Skeletal muscle tissue (tissue), 4 donors: ENCODE measurements around the gene ZNF70. TPM values are rescaled to one million over a fixed set of nuclear protein-coding genes. Genes with fewer than 3 reads are reported as not detected.

Source experiments
- H3K27ac ChIP-seq: one replicate; pipeline ENCODE4 v1.7.0; 2013; ENCODE audit warnings: mild to moderate bottlenecking, low read depth, low read length, inconsistent platforms
- H3K27me3 ChIP-seq, 3 donors: one replicate each; pipeline ENCODE4 v1.7.0; 2013; ENCODE audit warnings: low read length in 3 of 3; ENCODE audit not compliant: control insufficient read depth in 3 of 3, insufficient read depth in 3 of 3
- H3K36me3 ChIP-seq, 3 donors: one replicate each; pipeline ENCODE4 v1.7.0; 2013; ENCODE audit warnings: low read length in 3 of 3; ENCODE audit not compliant: control insufficient read depth in 3 of 3, insufficient read depth in 3 of 3
- H3K4me1 ChIP-seq, 3 donors: one replicate each; pipeline ENCODE4 v1.7.0; 2013; ENCODE audit warnings: low read length in 3 of 3, mild to moderate bottlenecking in 3 of 3; ENCODE audit not compliant: control insufficient read depth in 3 of 3, insufficient read depth in 3 of 3
- H3K4me3 ChIP-seq, 3 donors: one replicate each; pipeline ENCODE4 v1.7.0; 2013; ENCODE audit warnings: low read length in 3 of 3
- H3K9ac ChIP-seq, 3 donors: one replicate each; pipeline ENCODE4 v1.7.0; 2013; ENCODE audit warnings: low read length in 3 of 3, mild to moderate bottlenecking in 3 of 3, moderate library complexity in 2 of 3, low read depth in 1 of 3
- H3K9me3 ChIP-seq, 3 donors: one replicate each; pipeline ENCODE4 v1.7.0; 2013; ENCODE audit warnings: low read length in 3 of 3; ENCODE audit not compliant: control insufficient read depth in 3 of 3
- total RNA-seq: library from RNA; depleted of rRNA; stranded (reverse); fragments of >200 nt; gene quantifications from one replicate; pipeline ENCODE4 v1.2.3, GENCODE V29; 2014
- donor health status: Osteomylitis.

The ZNF70 gene
- total RNA-seq, 1 donor from 2014 or later = 3.1 TPM

DNA sequence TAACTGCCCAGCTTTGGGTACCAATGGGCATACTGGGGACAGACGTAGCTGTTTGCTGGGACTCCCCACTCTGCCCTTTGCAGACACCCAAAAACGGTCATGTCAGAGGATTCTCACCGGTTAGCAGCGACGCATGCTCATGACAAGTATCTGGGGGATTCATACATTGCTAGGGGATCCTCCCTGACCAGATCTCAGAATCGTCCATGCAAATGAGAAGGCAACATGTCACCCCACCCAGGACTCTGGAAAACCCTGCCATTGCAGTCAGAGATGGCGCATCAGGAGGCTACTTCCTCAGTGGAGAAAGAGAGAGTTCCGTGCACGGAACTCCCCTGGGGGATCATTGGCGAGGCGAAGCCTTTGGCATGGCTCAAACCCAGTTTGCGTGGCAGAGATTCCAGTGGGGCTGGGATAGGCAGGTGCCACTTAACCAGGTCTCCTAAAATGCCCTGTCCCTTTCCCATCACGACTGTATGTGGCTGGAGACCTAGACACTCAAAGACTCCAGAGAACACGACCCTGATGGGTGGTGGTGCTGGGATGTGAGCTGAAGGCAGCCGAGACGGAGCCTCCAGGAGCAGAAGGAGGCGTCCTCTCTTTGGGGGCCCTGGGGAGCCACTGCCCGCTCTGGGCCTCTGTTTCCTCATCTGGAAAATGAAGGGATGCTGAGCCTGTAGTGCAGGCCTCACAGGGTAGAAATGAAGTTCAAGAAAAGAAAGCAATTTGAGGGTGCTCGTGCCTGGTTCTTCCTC is 55.2 kb downstream of the ZNF70 start:
- Histone ChIP-seq H3K9me3 (no peaks in the 10 kb centered on the region), H3K9ac (no peak overlapping the region), H3K27me3 (no peaks in the 10 kb centered on the region), H3K4me1 (peaks cover 9 to 15% (median 10%) of the 10 kb centered on the region in 3 donors), H3K4me3 (no peak overlapping the region), H3K27ac (no peak overlapping the region), H3K36me3 (peaks cover 32 to 39% (median 34%) of the 10 kb centered on the region in 3 donors)

DNA sequence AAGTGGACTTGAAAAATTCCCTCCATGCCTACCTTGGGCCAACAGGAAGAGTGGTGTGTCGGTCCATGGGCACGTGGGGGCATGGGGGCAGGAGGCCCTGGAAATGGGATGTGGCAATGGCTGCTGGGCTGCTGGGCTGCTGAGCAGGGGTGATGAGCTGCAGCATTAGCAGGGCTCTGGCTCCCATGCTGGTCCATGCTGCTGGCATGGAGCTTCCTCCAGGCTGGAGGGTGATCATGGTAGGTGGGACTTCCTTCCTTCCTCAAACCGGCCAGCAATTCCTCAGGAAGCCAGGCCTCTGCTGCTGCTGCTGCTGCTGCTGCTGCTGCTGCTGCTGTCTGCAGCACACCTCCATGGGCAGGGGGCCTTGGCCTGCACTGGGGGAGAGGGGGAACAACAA is 55.8 kb downstream of the ZNF70 start:
- H3K4me1 ChIP-seq = peaks cover 9 to 15% (median 10%) of the 10 kb centered on the region in 3 donors
- no peak overlapping the region for H3K4me3 ChIP-seq
- no peak overlapping the region for H3K9ac ChIP-seq
- H3K27ac ChIP-seq = no peak overlapping the region
- no peaks in the 10 kb centered on the region for H3K9me3 ChIP-seq
- H3K36me3 ChIP-seq = peaks cover 32 to 35% (median 33%) of the 10 kb centered on the region in 3 donors
- no peaks in the 10 kb centered on the region for H3K27me3 ChIP-seq

DNA sequence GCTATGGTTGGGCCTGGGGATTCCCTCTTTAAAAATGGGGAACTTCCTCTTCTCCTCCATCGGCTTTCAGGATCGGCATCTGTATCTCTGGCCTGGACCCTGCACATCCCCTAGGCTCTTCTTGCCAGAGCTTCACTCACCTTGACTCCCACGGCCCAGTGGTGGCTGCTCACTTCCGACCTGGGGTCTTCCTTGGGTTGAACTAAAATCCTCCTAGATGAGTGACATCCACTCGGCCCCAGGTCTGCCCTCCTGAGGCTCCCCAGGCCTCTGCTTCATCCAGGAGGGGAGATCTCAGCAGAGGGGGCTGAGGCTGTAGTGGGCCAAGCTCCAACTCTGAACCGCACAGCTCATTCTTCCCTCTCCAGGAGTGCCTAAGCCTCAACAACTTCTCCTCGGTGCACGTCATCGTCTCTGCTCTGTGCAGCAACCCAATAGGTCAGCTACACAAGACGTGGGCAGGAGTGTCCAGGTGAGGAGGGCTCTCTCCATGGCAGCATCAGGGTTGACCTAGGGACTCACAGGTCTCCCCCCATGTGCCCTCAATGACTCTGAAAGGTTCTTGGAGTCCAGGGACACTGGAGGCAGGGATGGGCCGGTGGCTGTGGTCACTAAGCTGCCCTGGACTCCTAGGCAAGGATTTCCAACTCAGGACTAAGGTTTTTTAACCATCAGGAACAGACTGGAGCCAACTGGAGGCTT is 56.8 kb downstream of the ZNF70 start:
- Histone ChIP-seq H3K4me1 (peaks cover 9 to 19% (median 10%) of the 10 kb centered on the region in 3 donors), H3K4me3 (no peak overlapping the region), H3K27me3 (no peaks in the 10 kb centered on the region), H3K9me3 (no peaks in the 10 kb centered on the region), H3K36me3 (peaks cover 30 to 34% (median 32%) of the 10 kb centered on the region in 3 donors), H3K9ac (no peak overlapping the region), H3K27ac (no peak overlapping the region)

DNA sequence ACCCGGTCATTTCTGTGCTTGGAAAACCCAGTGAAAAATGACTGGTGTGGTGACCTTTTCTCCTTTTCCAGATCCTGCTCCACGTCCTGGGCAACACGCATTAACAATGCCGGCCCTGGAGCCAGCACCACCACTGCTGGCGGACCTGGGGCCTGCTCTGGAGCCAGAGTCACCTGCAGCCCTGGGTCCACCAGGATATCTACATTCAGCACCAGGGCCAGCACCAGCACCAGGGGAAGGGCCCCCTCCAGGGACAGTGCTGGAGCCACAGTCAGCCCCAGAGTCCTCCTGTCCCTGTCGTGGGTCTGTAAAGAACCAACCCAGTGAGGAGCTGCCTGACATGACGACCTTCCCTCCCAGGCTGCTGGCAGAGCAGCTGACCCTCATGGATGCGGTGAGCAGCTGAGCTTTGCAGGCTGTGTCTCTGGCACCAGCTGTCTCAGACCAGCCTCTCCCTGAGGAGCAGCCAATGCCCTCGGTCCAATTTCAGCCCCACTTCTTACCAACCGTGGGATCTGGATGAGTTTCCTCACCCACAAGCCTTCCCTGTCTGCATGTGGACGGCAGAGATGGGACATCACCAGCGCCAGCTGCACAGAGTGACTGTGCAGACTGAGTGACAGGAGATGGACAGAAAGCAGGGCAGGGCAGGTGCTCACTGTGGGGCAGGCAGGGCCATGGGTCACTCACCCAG is 58.2 kb downstream of the ZNF70 start:
- H3K27me3 ChIP-seq = no peaks in the 10 kb centered on the region
- H3K27ac ChIP-seq = no peak overlapping the region
- no peaks in the 10 kb centered on the region for H3K9me3 ChIP-seq
- no peak overlapping the region for H3K4me3 ChIP-seq
- H3K4me1 ChIP-seq = peaks cover 9 to 24% (median 14%) of the 10 kb centered on the region in 3 donors
- H3K36me3 ChIP-seq = peaks cover 26 to 35% (median 28%) of the 10 kb centered on the region in 3 donors
- peak overlapping the region in 1 of 3 donors; percentile 25 for H3K9ac ChIP-seq

DNA sequence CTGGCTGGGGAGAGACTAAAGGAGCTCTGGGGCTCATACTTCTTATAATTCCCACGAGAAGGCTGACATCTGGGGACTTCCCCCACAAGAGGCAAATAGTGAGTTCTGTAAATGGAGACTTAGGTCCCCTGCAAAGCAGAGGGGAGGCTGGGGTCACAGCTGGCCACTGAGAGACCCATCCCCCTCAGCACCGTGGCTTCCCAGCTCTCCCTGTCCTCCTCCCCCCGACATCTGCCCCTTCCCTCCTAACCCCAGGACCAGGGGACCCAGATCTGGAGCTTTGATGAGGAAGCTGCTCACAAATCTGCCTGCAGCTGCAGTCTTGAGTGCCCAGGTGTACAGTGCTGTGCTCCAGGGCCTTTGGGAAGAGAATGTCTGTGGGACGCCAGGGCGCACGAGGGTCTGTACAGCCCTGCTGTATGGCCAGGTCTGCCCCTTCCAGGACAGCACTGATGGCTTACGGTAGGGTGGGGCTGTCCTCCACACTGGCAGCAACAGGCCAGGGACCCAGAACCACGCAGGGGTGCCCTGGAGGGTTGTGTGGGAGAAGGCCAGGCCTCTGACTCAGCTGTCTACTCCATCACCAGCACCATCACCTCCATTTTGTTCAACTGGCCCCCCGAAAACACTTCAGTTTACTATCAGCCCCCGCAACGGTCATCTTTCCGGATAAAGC is 59.0 kb downstream of the ZNF70 start:
- H3K9ac ChIP-seq = no peak overlapping the region
- no peaks in the 10 kb centered on the region for H3K27me3 ChIP-seq
- H3K4me1 ChIP-seq = peaks cover 13 to 29% (median 22%) of the 10 kb centered on the region in 3 donors
- H3K36me3 ChIP-seq = peaks cover 26 to 35% (median 28%) of the 10 kb centered on the region in 3 donors
- no peak overlapping the region for H3K4me3 ChIP-seq
- no peak overlapping the region for H3K27ac ChIP-seq
- no peaks in the 10 kb centered on the region for H3K9me3 ChIP-seq

DNA sequence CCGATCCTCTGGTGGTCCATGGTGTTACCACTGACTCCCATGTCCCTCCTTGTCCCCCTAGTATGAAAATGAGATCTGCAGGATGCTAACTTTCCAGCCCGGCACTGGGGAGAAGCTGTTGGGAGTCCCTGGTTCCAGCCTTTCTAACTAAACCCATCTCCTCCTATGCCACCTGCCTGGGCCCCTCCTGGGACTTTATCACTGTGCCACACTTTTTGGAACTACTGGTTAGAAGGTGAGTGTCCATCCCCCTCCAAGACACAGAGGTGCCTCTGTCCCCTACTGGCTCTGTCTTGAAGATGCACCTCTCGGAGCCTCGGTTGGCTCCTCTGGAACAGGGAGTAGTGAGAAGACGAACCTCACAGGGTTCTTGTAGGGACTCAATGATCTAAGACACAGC is 60.2 kb downstream of the ZNF70 start, which contains the start of gene RGL4:
RGL4 (plus strand) TSS at position 301 of the 400 bp plus-strand sequence. CDS start 1,018 bp downstream, outside the sequence.
- Histone ChIP-seq H3K4me3 (no peak within 1 kb of the TSS), H3K27me3 (no peaks in the 10 kb centered on the region), H3K27ac (no peak within 1 kb of the TSS), H3K36me3 (peaks cover 26 to 35% (median 27%) of the 10 kb centered on the region in 3 donors), H3K9me3 (no peaks in the 10 kb centered on the region), H3K4me1 (peaks cover 24 to 41% (median 33%) of the 10 kb centered on the region in 3 donors), H3K9ac (no peak within 1 kb of the TSS)

DNA sequence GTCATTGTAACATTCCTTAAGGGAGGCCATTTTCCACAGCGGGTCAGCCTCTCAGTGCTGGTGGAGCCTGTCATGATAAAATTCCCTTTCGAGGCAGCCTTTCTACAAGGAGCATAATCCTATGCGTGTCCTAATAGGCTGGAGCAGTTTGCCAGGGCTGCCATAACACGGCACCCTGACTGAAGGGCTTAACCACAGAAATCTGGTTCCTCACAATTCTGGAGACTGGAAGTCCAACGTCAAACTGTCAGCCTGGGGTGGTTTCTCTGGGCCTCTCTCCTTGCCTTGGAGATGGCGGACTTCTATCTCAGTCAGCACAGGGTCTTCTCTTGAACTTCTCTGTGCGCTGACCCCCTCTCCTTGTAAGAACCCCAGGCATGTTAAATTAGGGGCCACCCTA is 61.5 kb downstream of the ZNF70 start:
- H3K9me3 ChIP-seq = no peaks in the 10 kb centered on the region
- no peak overlapping the region for H3K27ac ChIP-seq
- no peak overlapping the region for H3K9ac ChIP-seq
- H3K4me3 ChIP-seq = no peak overlapping the region
- H3K4me1 ChIP-seq = peaks cover 30 to 54% (median 46%) of the 10 kb centered on the region in 3 donors
- peaks cover 16 to 24% (median 20%) of the 10 kb centered on the region in 3 donors for H3K36me3 ChIP-seq
- no peaks in the 10 kb centered on the region for H3K27me3 ChIP-seq

Other genes starting within 250 kb of the ZNF70 start
- gene IGLL1, start 170.8 kb downstream of the ZNF70 start, total RNA-seq = not detected
- 0.52 TPM for gene DRICH1, start 118.8 kb downstream of the ZNF70 start, total RNA-seq
- gene RGL4, start 60.1 kb downstream of the ZNF70 start, total RNA-seq = 0.52 TPM
- not detected for gene VPREB3, start 3.3 kb upstream of the ZNF70 start, total RNA-seq
- gene C22orf15, start 11.9 kb upstream of the ZNF70 start, total RNA-seq = not detected
- gene CHCHD10, start 16.9 kb upstream of the ZNF70 start, total RNA-seq = 3.7 TPM
- 6.3 TPM for gene MMP11, start 21.7 kb upstream of the ZNF70 start, total RNA-seq
- 13.6 TPM for gene SMARCB1, start 35.9 kb upstream of the ZNF70 start, total RNA-seq
- gene DERL3, start 87.9 kb upstream of the ZNF70 start, total RNA-seq = 1.0 TPM
- gene SLC2A11, start 106.8 kb upstream of the ZNF70 start, total RNA-seq = 2.1 TPM
- gene MIF, start 143.3 kb upstream of the ZNF70 start, total RNA-seq = 76.7 TPM
- 4.7 TPM for gene GSTT2B, start 210.1 kb upstream of the ZNF70 start, total RNA-seq
- 3.7 TPM for gene DDTL, start 215.8 kb upstream of the ZNF70 start, total RNA-seq
- 39.7 TPM for gene DDT, start 223.3 kb upstream of the ZNF70 start, total RNA-seq
- gene GSTT2, start 229.0 kb upstream of the ZNF70 start, total RNA-seq = not detected